Liver (tissue), 9 donors: ENCODE results near the gene NOL11. TPM values are rescaled to one million over a fixed set of nuclear protein-coding genes. Genes with fewer than 3 reads are reported as not detected.

Source experiments
- DNase-seq: peaks from one replicate; pipeline ENCODE4 v3.0.0-alpha.2; 2017; ENCODE audit warnings: low spot score
- H3K27ac ChIP-seq, 2 donors: one replicate each; pipeline ENCODE4 v1.7.0; 2013; ENCODE audit warnings: inconsistent platforms in 2 of 2, low read length in 2 of 2, control low read depth in 1 of 2, low read depth in 1 of 2, mild to moderate bottlenecking in 1 of 2
- H3K27me3 ChIP-seq, 4 donors: one replicate each; pipeline versions ENCODE4 v1.6.1 to v1.7.0; 2013; ENCODE audit warnings: low read length in 3 of 4, inconsistent platforms in 1 of 4, mild to moderate bottlenecking in 1 of 4, moderate library complexity in 1 of 4; ENCODE audit not compliant: control insufficient read depth in 4 of 4, insufficient read depth in 4 of 4
- H3K36me3 ChIP-seq, 4 donors: one replicate each; pipeline versions ENCODE4 v1.6.1 to v1.7.0; 2013; ENCODE audit warnings: low read length in 3 of 4, mild to moderate bottlenecking in 3 of 4, low read depth in 1 of 4, moderate library complexity in 1 of 4; ENCODE audit not compliant: control insufficient read depth in 4 of 4, insufficient read depth in 3 of 4
- H3K4me1 ChIP-seq, 4 donors: one replicate each; pipeline versions ENCODE4 v1.6.1 to v1.7.0; 2013; ENCODE audit warnings: low read length in 3 of 4, mild to moderate bottlenecking in 3 of 4, moderate library complexity in 1 of 4; ENCODE audit not compliant: control insufficient read depth in 4 of 4, insufficient read depth in 4 of 4
- H3K4me3 ChIP-seq, 3 donors: one replicate each; pipeline versions ENCODE4 v1.6.1 to v1.7.0; 2013; ENCODE audit warnings: low read length in 3 of 3, control low read depth in 1 of 3, low read depth in 1 of 3, mild to moderate bottlenecking in 1 of 3
- H3K9ac ChIP-seq, 2 donors: one replicate each; pipeline ENCODE4 v1.7.0; 2013; ENCODE audit warnings: low read length in 2 of 2, mild to moderate bottlenecking in 2 of 2, moderate library complexity in 2 of 2, control low read depth in 1 of 2, low read depth in 1 of 2
- H3K9me3 ChIP-seq, 4 donors: one replicate each; pipeline versions ENCODE4 v1.6.1 to v1.7.0; 2013; ENCODE audit warnings: low read length in 3 of 4; ENCODE audit not compliant: control insufficient read depth in 4 of 4
- FOXA2 ChIP-seq: IDR thresholded peaks from 2 replicates; pipeline ENCODE4 v1.6.1; 2016; ENCODE audit warnings: antibody characterized with exemption
- GABPA ChIP-seq, 2 donors: IDR thresholded peaks in 1 of 2; conservative IDR thresholded peaks in 1 of 2; 2 replicates each; pipeline ENCODE4 v1.6.1; 2016; ENCODE audit warnings: antibody characterized with exemption in 2 of 2, mild to moderate bottlenecking in 1 of 2, moderate library complexity in 1 of 2
- HNF4G ChIP-seq: IDR thresholded peaks from 2 replicates; pipeline ENCODE4 v1.6.1; 2016; ENCODE audit warnings: antibody characterized with exemption
- RAD21 ChIP-seq, 2 donors: IDR thresholded peaks; 2 replicates each; pipeline ENCODE4 v1.6.1; 2016; ENCODE audit warnings: antibody characterized with exemption in 2 of 2, mild to moderate bottlenecking in 2 of 2
- SP1 ChIP-seq: IDR thresholded peaks from 2 replicates; pipeline ENCODE4 v1.6.1; 2018; ENCODE audit warnings: antibody characterized with exemption, mild to moderate bottlenecking
- TAF1 ChIP-seq: conservative IDR thresholded peaks from 2 replicates; pipeline ENCODE4 v1.6.1; 2016; ENCODE audit warnings: antibody characterized with exemption, mild to moderate bottlenecking
- YY1 ChIP-seq: IDR thresholded peaks from 2 replicates; pipeline ENCODE4 v1.6.1; 2016; ENCODE audit warnings: antibody characterized with exemption, mild to moderate bottlenecking
- WGBS: extraction: QIAGEN DNeasy Blood & Tissue Kit; methylation state at CpG from one replicate; pipeline ENCODE4 v1.1.7; 2013; 5-methylcytosine and 5-hydroxymethylcytosine counted together
- polyA plus RNA-seq, 2 donors: library from polyadenylated mRNA; stranded (reverse) in 1 of 2; unstranded in 1 of 2; fragments of 200-250 nt in 1 of 2; fragments of >200 nt in 1 of 2; fragmentation: Nextera tagmentation in 1 of 2; extraction: Ambion mirVana in 1 of 2; gene quantifications; one replicate each; pipeline versions ENCODE4 v1.2.1 to v1.2.3, GENCODE V29; 2013 to 2015
- total RNA-seq, 2 donors: library from RNA; depleted of rRNA; stranded (reverse); fragments of >200 nt; gene quantifications; one replicate each; pipeline ENCODE4 v1.2.3, GENCODE V29; 2014
- TF ChIP-seq, protein P1 (sequence below): fragments of 150-350 bp; IDR thresholded peaks from 2 replicates; pipeline ENCODE4 v1.5.1; 2017; ENCODE audit warnings: improper control_type of control experiment, low read depth, low read length; ENCODE audit not compliant: missing input control
- TF ChIP-seq, protein P2 (sequence below): IDR thresholded peaks from 2 replicates; pipeline ENCODE4 v1.6.1; 2016; ENCODE audit warnings: antibody characterized with exemption, mild to moderate bottlenecking
- TF ChIP-seq, protein P3 (sequence below): IDR thresholded peaks from 2 replicates; pipeline ENCODE4 v1.6.1; 2016; ENCODE audit warnings: antibody characterized with exemption
- TF ChIP-seq, protein P4 (sequence below): IDR thresholded peaks from 2 replicates; pipeline ENCODE4 v1.6.1; 2016; ENCODE audit warnings: antibody characterized with exemption
- donor health status: healthy.
- donor health status: healthy.
- donor health status: healthy.
- donor health status: healthy.
- donor health status: healthy.

Gene NOL11
- total and polyA plus RNA-seq, 4 donors: 11.8 to 27.2 (median 20.7) TPM

DNA sequence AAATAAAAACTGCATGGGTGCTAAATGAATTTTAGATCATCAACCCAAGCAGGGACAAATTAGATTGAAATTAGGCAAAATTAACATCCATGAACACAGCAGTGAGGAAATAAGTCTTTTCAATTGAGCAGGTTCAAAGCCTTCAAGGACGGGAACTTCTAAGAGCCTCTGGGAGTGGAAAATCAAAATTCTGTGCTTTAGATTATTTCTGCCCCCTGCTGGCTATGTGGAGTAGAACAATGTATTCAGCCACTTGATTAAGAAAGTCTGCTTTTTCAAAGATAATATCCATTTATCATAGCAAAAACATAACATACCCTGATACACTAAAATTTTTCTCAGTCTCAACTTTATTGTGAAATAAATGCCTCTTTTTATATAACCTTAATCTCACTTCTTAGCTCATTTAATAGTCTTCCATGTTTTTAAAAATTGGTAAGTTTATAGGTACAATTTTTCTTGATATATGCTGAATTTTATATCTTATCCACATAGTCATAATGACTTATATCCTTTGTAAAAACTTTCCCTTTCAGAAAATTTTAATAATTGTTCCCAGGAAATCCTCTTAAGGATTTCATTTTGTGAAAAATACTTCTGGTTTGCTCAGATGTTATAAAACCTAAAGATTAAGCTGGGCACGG is 28.1 kb upstream of the NOL11 start:
- Histone ChIP-seq H3K4me1 (no peaks in the 10 kb centered on the region), H3K27me3 (no peaks in the 10 kb centered on the region), H3K4me3 (no peak overlapping the region), H3K36me3 (peaks cover 0 to 2% (median 0%) of the 10 kb centered on the region in 4 donors), H3K9me3 (no peaks in the 10 kb centered on the region), H3K27ac (no peak overlapping the region), H3K9ac (no peak overlapping the region)
- TF ChIP-seq, protein P1, sequence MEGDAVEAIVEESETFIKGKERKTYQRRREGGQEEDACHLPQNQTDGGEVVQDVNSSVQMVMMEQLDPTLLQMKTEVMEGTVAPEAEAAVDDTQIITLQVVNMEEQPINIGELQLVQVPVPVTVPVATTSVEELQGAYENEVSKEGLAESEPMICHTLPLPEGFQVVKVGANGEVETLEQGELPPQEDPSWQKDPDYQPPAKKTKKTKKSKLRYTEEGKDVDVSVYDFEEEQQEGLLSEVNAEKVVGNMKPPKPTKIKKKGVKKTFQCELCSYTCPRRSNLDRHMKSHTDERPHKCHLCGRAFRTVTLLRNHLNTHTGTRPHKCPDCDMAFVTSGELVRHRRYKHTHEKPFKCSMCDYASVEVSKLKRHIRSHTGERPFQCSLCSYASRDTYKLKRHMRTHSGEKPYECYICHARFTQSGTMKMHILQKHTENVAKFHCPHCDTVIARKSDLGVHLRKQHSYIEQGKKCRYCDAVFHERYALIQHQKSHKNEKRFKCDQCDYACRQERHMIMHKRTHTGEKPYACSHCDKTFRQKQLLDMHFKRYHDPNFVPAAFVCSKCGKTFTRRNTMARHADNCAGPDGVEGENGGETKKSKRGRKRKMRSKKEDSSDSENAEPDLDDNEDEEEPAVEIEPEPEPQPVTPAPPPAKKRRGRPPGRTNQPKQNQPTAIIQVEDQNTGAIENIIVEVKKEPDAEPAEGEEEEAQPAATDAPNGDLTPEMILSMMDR: peak; percentile 75
- TF ChIP-seq HNF4G: no peak
- TF ChIP-seq RAD21 (IDR thresholded peaks at IDR 0.05): peak; percentile 85 to 87
- TF ChIP-seq SP1: no peak
- 45% methylated on average over 2 of the region's 2 CpGs for WGBS
- DNase-seq: no peak

DNA sequence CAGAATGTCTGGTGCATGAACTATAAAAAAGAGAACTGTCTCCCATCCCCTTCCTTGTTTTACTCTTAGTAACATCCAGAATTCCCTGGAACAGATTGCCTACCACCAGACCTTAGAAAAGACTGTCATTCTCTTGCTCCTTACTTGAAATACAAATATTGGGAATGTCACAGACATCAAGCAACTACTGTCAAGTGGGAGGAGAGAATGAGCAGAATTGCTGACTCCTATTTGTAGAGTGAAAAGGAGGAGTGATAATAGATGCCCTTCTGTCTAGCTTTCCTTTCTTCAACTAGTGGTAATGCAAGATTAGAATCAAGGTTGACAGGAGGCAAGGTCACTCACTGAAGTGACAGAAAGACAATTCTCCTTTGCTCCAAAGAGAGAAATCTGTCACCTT is 23.9 kb upstream of the NOL11 start:
- H3K9me3 ChIP-seq: no peaks in the 10 kb centered on the region
- no peak overlapping the region for H3K4me3 ChIP-seq
- H3K36me3 ChIP-seq: peaks cover 0 to 2% (median 0%) of the 10 kb centered on the region in 4 donors
- no peaks in the 10 kb centered on the region for H3K4me1 ChIP-seq
- TF ChIP-seq GABPA (IDR thresholded peaks at IDR 0.05 in 1 of 2, conservative IDR thresholded peaks at IDR 0.05 in 1 of 2): no peak
- no peaks in the 10 kb centered on the region for H3K27me3 ChIP-seq
- no peak overlapping the region for H3K9ac ChIP-seq
- DNase-seq: no peak
- H3K27ac ChIP-seq: no peak overlapping the region

DNA sequence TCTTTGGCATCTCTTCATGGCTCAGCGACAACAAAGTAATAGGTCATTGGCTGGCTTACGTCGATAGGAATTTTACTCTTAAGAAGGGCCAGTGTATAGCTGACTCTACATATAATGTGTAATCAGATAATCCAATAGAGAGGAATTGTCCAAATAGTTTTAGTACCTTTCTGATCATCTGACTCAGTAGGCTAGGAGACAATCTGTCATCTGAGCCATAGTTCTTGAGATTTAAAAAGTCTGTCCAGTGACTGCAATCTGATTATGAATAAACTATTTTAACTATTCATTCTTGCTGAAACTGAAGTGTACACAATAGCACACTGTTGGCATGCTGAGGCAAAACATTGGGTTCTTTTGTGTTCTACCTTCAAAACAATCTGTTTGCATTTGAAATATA is 21.4 kb upstream of the NOL11 start:
- no peak overlapping the region for H3K4me3 ChIP-seq
- H3K27ac ChIP-seq: no peak overlapping the region
- no peaks in the 10 kb centered on the region for H3K9me3 ChIP-seq

More for the DNA sequence above, 21.4 kb upstream of the NOL11 start:
- no peak overlapping the region for H3K9ac ChIP-seq
- DNase-seq: no peak
- TF ChIP-seq, protein P2, sequence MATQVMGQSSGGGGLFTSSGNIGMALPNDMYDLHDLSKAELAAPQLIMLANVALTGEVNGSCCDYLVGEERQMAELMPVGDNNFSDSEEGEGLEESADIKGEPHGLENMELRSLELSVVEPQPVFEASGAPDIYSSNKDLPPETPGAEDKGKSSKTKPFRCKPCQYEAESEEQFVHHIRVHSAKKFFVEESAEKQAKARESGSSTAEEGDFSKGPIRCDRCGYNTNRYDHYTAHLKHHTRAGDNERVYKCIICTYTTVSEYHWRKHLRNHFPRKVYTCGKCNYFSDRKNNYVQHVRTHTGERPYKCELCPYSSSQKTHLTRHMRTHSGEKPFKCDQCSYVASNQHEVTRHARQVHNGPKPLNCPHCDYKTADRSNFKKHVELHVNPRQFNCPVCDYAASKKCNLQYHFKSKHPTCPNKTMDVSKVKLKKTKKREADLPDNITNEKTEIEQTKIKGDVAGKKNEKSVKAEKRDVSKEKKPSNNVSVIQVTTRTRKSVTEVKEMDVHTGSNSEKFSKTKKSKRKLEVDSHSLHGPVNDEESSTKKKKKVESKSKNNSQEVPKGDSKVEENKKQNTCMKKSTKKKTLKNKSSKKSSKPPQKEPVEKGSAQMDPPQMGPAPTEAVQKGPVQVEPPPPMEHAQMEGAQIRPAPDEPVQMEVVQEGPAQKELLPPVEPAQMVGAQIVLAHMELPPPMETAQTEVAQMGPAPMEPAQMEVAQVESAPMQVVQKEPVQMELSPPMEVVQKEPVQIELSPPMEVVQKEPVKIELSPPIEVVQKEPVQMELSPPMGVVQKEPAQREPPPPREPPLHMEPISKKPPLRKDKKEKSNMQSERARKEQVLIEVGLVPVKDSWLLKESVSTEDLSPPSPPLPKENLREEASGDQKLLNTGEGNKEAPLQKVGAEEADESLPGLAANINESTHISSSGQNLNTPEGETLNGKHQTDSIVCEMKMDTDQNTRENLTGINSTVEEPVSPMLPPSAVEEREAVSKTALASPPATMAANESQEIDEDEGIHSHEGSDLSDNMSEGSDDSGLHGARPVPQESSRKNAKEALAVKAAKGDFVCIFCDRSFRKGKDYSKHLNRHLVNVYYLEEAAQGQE: no peak
- TF ChIP-seq YY1 (no peak), TAF1 (no peak), SP1 (no peak), HNF4G (no peak), FOXA2 (no peak)
- TF ChIP-seq, protein P3, sequence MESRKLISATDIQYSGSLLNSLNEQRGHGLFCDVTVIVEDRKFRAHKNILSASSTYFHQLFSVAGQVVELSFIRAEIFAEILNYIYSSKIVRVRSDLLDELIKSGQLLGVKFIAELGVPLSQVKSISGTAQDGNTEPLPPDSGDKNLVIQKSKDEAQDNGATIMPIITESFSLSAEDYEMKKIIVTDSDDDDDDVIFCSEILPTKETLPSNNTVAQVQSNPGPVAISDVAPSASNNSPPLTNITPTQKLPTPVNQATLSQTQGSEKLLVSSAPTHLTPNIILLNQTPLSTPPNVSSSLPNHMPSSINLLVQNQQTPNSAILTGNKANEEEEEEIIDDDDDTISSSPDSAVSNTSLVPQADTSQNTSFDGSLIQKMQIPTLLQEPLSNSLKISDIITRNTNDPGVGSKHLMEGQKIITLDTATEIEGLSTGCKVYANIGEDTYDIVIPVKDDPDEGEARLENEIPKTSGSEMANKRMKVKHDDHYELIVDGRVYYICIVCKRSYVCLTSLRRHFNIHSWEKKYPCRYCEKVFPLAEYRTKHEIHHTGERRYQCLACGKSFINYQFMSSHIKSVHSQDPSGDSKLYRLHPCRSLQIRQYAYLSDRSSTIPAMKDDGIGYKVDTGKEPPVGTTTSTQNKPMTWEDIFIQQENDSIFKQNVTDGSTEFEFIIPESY: no peak
- TF ChIP-seq, protein P1: no peak
- TF ChIP-seq, protein P4, sequence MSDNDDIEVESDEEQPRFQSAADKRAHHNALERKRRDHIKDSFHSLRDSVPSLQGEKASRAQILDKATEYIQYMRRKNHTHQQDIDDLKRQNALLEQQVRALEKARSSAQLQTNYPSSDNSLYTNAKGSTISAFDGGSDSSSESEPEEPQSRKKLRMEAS: no peak
- H3K4me1 ChIP-seq: no peaks in the 10 kb centered on the region
- no peaks in the 10 kb centered on the region for H3K27me3 ChIP-seq
- H3K36me3 ChIP-seq: peaks cover 0 to 2% (median 0%) of the 10 kb centered on the region in 4 donors
- 86% methylated on average over 3 of the region's 3 CpGs for WGBS
